Hepatic stellate cell (primary cell): Measurements from ENCODE around the gene RAB31.
A peak's percentile ranks its signal among the peaks of the same experiment; 100 is the strongest.

Experiments
- DNase-seq: peaks from one replicate; pipeline ENCODE4 v3.0.0; 2011; ENCODE audit warnings: low spot score

RAB31 gene

DNA sequence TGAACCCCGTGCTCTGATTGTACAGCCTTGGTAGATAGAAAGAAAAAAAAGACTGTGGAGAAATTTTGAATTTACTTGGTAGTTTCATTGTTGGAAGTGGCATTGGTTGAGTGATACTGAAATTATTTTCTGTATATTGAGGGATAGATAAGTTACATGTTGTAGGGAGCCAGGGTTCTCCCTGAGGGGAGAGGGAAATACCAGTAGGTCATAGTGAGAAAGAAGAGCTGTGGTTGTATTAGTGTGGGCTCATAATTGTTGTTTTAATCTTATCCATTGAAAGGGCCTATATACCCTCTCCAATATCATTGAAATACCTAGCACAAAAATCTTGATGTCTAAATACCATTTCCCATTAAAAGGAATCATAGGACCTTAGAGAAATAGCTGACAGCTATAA is 16.9 kb upstream of the RAB31 start:
- DNase-seq = no peak

GRCh38 chr18:9694174-9694573 is 13.9 kb upstream of the RAB31 start:
- DNase-seq = no peak

- no peak for DNase-seq
These were observed 13.1 kb upstream of the RAB31 start for GRCh38 chr18:9694952-9695495.

- no peak for DNase-seq
These were observed 12.5 kb upstream of the RAB31 start for GRCh38 chr18:9695605-9696004.

GRCh38 chr18:9696112-9696511 is 12.0 kb upstream of the RAB31 start:
- DNase-seq = no peak

DNA sequence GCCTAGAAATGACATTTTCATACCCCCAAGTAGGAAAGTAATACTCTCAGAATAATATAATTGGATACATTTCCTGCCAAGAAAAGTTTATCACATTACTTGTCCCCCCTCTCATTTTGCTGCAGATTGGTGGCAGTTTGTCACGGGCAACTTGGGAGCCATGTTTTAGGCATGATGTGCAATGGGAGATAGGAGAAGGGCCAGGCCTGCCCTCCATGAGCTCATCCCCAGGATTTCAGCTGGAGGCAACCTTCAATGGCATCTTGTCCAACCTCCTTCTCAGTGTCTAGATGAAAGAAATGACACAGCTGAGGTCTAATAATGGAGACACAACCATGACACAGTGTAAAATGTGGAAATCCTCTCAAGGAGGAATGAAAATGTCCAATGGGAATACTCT is 11.4 kb upstream of the RAB31 start:
- DNase-seq = no peak

DNA sequence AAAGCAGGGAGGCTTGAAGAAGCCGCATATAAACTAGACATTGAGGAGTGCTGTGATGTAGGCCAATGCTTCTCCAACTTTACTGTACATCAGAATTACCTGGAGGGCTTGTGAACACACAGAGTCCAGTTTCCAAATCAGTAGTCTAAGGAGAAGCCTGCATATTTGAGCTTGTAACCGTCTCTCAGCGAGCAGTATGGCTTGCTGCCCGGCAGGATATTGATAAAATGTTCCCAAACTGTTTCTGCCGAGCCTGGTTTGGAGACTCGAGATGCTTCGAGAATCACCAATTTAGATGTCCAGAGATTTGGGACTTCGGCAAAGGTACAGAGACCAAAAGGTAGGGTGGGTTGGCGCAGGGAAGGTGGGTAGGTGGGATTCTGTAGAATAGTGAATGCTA is 11.0 kb upstream of the RAB31 start:
- no peak for DNase-seq

- no peak for DNase-seq
These were observed 9.6 kb upstream of the RAB31 start for GRCh38 chr18:9698497-9698896.

GRCh38 chr18:9700261-9700796 is 7.8 kb upstream of the RAB31 start:
- no peak for DNase-seq

GRCh38 chr18:9701609-9702349 is 6.3 kb upstream of the RAB31 start:
- DNase-seq = no peak

DNA sequence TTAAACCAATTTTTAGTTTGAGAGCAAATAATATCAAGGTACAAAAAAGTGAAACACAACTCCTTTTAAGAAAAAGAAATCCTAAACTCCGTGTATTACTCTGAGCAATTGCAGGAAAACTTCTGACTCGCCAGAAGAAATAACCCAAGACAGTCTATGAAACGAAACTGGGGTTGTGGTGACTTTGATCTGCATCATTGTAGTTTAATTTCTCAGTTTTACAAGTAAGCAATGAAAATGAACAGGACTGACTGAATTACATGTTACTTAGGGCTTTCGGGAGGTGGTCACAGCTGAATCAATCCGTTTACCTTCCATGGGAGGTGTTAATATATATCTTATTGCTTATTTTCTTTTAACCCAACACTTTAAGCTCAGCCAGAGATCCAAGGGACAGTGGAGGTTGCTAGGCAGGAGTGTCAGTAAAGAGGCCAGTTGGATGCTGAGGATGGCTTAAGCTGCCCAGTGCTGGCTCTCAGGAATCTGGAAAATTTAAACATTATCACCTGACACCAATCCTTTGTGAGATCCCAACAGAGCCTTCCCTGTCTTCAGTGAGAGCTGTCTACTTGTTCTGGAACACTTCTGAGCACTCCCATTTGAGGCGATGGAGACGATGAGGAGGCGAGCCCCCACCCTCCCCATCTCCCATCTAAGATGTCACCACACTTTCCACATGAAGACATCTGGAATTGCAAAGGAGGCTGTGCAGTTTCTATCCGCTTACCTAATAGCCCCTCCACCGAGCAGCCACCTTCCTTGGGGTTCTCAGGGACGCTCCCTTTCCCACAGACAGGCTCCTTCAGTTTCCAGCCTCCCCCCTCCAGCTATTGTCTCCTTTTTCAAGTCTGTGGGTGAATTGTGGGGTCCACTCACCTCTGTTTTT is 3.6 kb upstream of the RAB31 start:
- no peak for DNase-seq

DNA sequence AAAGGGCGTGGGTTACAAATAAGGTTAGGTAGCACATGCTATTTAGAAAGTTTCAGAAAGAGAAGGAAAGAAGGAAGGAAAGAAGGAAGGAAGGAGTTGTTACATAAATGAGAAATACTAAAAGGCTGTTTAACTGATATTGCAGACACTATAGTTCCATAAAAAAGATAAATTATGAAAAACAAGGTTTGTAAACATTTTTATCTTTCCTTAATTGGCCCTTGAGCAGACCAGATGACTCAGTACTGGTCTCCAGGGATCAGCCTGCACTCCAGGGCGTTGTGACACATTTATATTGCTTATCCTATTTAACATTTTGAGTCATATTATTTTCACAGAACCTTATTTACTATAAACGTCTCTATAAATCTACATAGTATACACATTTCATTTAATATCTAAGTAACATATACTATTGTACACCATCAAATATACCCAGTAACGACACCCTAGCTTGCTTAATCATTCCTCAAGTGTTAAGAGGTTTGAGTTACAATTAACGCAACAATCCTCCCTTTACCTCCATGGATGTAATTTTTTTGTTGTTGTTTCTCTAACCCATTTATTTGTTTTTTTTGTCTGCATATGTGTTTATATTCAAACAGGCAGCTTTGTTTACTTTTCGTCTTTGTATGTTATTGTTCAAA is 2.8 kb upstream of the RAB31 start:
- DNase-seq = peak; percentile 63

GRCh38 chr18:9706081-9706935 is 1.8 kb upstream of the RAB31 start:
- DNase-seq = no peak

DNA sequence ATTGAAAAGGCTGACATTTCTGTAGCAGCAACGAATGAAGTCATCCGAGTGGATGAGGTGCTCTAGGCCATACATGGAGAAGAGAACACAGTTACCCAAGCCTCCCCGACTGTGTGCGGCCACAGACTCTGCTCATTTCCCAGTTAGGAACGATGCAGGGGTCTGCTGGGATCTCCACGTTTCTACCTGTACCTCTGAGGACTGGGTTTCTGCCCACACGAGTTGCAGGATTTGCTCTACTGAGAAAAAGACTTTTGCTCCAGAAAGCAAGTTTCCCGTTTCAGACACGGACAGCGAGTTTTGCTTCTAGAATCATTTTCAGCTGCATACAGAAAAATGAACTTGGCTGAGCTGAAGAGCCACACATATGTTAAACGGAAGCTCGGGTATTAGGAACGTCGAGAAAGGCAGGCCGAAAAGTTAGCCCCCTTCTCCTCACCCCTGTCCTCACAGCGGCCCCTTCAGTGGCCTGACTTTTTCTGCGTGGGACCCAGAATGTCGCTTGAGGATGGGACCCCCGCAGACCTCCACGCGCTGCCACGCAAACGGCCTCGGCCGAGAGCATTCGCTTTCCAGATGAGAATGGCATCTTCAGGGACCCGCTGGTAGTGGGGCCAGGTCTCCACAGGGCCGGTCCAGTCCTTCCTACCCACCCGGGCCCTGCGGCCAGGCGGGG is 582 bp upstream of the RAB31 start:
- no peak for DNase-seq

DNA sequence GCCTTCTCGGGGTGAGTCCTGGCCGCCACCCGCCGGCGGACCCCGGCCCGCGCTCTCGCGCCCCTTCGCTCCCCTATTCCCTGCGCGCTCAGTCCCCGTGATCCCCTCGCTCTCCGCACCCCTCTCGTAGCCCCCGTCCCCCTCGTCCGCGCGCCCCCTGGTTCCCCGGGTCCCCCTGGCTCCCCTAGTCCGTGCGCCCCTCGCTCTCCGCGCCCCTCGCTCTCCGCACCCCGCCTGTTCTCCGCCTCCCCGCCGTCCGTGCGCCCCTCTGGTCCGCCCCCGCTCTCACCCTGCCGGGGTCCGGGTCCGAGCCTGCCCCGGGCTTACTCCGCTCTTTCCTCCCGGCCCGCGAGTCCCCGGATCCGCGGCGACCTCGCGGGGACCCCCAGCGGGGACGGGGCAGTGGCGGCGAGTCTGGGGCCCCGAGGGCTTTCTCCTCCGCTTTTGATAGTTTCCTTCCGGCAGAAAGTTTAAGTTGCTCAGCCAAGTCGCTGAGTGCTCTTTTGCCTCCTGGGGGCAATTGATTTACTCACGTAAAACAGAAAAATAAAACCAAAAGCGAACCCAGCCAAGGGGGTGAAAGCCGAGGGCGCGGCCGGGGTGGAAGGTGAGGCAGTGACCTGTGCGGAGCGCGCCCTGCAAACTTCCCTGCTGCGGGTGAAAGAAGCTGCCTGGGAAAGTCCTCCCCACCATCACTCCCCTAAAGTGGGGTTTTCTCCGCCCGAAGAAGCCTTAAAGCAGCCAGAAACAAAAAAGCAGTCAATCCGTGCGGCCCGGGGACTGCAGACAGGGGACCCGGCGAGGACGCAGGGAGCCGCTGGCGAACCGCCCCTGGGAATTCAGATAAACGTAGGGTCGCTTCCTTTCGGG is 568 bp downstream of the RAB31 start:
- peak; percentile 24 for DNase-seq

GRCh38 chr18:9709304-9709877 is 1.3 kb downstream of the RAB31 start:
- DNase-seq = peak; percentile 32

- DNase-seq = no peak
These were observed 1.9 kb downstream of the RAB31 start for GRCh38 chr18:9710037-9710436.

DNA sequence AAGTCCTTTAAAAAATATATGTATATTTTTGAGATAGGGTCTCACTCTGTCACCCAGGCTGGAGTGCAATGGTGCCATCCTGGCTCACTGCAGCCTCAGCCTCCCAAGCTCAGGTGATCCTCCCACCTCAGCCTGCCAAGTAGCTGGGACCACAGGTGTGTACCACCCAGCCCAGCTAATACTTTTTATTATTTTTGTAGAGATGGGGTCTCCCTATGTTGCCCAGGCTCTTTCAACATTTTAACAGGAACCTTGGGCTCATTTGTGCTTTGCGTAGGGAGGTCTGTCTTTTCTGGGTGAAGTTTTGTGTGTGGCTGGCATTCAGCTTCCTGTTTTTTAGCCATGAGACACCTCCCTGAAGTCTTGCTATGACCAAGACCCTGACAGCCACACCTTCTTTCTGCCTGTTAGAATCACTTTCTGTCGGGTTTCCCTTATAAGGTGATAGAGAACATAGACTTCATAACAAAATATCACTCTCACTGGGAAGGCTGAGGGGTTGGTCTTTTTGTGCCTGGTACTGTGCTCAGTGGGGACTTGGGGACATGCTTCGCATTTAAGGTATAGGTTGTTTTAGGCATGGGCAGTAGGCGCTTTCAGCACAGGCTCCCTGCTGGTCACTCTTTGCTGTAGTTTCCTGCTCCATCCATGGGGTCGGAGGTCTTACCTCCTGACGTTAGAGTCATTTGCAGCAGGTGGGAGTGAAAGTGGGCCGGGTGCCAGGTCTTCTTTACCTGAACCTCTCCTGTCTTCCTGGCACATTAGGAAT is 3.4 kb downstream of the RAB31 start:
- DNase-seq = no peak

DNA sequence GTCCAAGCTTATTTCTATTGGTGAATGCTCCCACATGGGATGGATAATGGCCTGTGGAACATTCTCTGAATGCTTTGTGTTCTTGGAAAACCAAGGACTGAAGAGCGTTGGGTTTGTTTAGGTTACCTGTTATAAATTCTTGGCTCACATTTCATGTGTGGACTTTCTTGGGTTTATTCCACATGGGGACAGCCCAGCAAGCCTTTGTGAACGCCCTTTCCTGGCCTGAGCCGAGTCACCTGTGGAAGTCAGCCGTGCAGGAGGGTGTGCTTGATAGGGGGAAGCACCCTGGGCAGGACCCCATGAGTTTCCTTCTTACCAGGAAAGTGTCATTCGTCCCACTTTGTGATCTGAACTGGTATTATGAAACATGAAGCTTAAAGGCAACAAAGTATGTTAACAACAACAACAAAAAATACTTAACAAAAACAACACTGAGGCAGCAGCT is 4.1 kb downstream of the RAB31 start:
- no peak for DNase-seq
